Erythroblast (primary cell): Measurements from ENCODE around the gene YIPF1.

Source experiments
- GATA1 ChIP-seq: IDR thresholded peaks from 2 replicates; pipeline ENCODE4 v1.6.1; 2011; ENCODE audit warnings: low read depth, mild to moderate bottlenecking, control low read depth, low read length, moderate library complexity
- POLR2A ChIP-seq: IDR thresholded peaks from 2 replicates; pipeline ENCODE4 v1.6.1; 2011; ENCODE audit warnings: mild to moderate bottlenecking, low read length

- TF ChIP-seq POLR2A (no peak), GATA1 (no peak)
Measured at GRCh38 chr1:53890522-53890941, 935 bp upstream of the YIPF1 start.
